ENCODE results near the gene NPW. TPM values are rescaled to one million over a fixed set of nuclear protein-coding genes. Genes with fewer than 3 reads are reported as not detected.
"Not testable (repeated sequence)": the region's sequence is repeated elsewhere in the genome, so short reads cannot be mapped to it uniquely, and the experiment has no call there.

Gene NPW
- polyA plus RNA-seq, 1 donor, result 1.1 TPM

GRCh38 chr16:2019921-2020831 is 591 bp downstream of the NPW start:
- no peak for DNase-seq (ENCODE audit: low read depth)

DNA sequence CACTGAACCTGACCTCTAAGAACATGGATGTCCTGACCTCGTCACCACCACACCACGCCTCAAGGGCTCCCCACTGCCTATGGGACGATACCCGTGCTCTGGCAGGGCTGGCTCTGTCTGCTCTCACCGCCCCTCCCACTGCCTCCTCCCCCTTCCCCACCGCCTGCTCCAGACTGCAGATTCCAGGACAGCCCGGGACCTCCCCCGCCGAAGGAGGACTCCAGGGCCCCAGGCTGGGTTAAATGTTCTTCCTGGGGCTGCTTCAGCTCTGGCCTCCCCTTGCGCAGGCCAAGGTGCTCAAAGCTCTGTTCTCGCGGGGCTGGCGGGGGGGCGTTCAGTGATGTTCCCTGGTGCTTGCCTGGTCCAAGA is 3.1 kb downstream of the NPW start:
- DNase-seq (ENCODE audit: low read depth), result no peak

DNA sequence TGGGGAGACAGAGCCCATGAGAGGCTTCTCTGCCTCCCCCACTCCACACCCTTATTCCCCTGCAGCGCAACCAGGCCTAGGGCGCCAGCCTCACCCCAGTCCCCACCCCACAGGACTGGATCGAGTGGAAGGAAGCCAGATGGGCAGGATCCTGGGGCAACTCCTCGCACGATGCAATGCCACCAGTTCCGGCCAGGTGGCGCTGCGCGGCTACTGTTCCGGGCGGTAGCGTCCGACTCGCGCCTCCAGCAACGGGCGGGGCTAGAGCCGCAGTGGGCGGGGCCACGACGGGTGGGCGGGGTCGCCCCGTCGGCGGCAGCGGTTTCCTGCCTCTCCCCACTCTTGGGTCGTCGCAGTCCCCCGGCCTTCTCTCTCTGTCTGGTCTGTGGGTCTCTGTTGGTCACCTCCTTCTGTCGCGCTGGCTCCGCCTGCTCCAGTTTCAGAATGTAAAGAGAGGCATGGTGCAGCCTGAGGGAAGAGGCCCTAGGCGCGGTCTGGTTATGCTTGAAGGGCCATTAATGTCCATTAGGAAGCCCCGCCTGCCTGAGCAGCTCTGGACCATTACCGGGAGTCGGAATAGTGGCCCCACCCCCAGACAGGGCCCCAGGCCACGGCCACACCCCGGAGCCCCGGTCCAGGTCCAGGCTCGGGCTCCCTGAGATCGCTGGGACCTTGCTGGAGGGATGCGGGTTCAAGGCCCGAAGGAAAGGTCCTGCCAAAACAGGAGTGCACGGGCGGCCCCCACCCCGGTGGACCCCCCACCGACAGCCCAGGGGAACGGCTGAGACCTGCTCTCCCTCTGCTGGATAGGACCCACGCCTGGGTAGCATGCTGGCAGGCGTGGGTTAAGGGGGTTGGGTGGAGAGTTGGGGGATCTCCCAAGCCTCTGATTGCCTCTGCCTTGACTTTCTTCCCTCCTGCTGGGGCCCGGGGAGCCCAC is 3.8 kb downstream of the NPW start:
- no peak for DNase-seq (ENCODE audit: low read depth)

- no peak for DNase-seq (ENCODE audit: low read depth)
These were observed 4.4 kb downstream of the NPW start for GRCh38 chr16:2024032-2024420.

GRCh38 chr16:2025251-2025650 is 5.7 kb downstream of the NPW start:
- DNase-seq (ENCODE audit: low read depth), result no peak

DNA sequence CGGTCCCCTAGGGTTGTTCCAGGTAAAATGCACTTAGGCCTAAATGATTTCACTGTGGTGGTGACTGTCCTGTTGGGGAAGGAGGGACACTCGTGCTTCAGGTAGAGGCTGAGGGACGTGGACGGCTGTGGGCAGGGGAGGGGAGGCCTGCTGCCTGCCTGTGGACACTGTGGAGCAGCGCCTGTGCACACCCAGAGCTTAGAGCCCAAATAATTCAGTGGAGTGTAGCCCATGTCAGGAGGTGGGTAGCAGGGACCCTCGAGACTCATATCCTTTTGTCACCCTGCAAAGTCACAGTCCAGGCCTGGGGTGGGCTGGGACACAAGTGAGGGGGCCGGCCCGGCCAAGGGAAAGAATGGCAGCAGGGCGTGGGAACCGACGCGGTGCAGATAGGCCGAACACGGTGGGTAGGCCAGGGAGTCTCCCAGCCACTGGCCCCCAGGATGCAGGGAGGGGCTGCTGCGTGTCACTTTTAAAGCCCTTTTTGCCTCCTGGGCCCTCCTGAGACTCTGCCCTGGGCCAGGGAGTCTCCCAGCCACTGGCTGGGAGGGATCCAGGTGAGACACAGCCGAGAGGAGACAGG is 6.4 kb downstream of the NPW start:
- DNase-seq (ENCODE audit: low read depth), result no peak

- no peak for DNase-seq (ENCODE audit: low read depth)
These were observed 7.0 kb downstream of the NPW start, which contains the start of gene NHERF2 for GRCh38 chr16:2026461-2027023. NHERF2 (plus strand) TSS chr16:2026902; CDS start chr16:2027006, 104 bp downstream.

GRCh38 chr16:2027024-2028010 is 7.7 kb downstream of the NPW start:
- DNase-seq (ENCODE audit: low read depth), result no peak

DNA sequence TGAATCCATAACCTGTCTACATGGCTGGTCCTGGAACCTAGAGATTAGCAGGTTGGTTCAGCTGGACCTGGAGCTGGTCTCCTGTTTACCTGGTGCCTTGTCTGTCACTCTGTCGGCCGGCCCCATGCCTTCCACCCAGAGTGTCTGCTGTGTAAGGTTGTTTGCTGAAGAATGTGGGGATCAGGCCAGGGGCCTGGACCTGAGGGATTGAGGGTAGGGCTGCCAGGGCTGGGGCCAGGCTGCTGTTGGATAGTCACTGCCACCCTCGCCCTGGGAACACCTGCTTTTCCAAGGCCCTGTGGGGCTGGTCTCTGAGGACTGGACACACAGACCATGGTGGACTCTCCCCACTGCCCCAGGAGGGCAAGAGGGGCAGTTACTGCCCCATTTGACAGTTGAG is 8.6 kb downstream of the NPW start:
- no peak for DNase-seq (ENCODE audit: low read depth)

- DNase-seq (ENCODE audit: low read depth), result no peak
These were observed 9.1 kb downstream of the NPW start for GRCh38 chr16:2028620-2029220.

DNA sequence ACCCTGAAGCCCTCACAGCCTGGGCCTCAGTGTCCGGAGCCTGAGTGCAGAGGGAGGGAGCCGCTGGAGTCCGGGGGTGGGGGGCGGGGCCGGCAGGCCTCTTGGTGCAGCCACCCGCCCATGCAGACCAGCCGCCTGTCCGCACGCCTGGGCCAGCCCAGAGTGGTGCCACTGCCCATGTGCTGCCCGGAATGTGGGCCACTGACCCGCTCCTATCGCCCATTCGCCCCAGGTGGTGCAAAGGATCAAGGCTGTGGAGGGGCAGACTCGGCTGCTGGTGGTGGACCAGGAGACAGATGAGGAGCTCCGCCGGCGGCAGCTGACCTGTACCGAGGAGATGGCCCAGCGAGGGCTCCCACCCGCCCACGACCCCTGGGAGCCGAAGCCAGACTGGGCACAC is 9.8 kb downstream of the NPW start:
- no peak for DNase-seq (ENCODE audit: low read depth)

- no peak for DNase-seq (ENCODE audit: low read depth)
These were observed 10.5 kb downstream of the NPW start for GRCh38 chr16:2030036-2030435.

DNA sequence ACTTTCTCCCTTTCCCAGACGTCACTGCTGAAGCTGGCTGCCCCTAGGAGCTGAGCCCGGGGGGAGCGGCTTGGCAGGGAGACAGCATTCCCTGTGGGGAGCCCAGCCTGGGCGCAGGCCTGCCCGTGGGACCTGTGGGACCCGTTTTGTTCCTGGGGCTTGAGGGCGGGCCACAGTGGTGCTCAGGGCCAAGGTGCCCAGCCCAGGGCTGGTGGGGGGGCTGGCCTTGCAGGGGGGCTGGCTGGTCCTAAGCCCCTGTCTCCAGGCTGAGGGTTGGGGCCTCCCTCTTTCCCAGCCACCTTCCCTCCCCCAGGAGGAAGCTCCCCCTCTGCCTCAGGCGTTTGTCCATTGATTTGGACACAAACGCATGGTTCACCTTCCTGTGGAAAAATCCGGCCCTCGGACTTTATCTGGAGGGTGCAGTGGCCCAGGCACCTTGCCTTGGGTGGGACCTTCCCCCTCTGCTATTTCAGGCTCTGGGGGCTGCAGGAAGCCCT is 11.5 kb downstream of the NPW start:
- DNase-seq (ENCODE audit: low read depth), result no peak

DNA sequence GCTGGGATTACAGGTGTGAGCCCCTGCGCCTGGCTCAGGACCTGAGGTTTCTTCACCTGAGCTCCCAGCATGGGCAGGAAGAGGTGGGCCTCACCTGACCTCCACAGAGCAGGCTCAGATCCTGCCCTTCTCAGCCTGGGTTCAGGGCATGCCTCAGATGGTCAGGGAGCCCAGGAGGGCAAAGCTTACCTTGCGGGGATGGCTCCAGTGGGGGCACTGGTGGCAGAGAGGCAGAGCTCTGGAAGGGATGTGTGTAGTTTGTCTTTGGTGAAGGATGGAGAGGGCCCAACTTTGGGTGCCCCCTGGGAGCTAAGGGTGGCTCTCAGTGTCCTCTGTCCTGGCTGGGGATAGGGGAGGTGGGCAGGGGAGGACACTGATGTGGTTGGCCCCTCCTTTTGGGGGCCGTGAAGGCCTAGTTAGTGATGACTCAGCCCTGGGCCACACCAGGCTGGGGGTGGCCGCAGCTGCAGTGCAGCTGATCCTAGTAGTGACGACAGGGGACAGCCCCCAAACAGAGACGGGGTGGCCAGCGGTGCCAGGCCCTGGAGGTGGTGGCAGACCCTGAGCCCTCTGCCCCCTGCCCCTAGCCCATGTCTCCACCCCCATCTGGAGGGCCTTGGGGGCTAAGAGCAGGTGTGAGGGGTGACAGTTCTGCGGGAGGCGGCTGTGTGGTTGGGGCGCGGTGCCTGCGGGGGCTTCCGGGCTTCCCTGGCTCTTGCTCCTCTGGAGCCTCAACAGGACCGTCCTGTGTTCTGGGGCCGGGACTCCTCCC is 12.9 kb downstream of the NPW start:
- DNase-seq (ENCODE audit: low read depth), result no peak

DNA sequence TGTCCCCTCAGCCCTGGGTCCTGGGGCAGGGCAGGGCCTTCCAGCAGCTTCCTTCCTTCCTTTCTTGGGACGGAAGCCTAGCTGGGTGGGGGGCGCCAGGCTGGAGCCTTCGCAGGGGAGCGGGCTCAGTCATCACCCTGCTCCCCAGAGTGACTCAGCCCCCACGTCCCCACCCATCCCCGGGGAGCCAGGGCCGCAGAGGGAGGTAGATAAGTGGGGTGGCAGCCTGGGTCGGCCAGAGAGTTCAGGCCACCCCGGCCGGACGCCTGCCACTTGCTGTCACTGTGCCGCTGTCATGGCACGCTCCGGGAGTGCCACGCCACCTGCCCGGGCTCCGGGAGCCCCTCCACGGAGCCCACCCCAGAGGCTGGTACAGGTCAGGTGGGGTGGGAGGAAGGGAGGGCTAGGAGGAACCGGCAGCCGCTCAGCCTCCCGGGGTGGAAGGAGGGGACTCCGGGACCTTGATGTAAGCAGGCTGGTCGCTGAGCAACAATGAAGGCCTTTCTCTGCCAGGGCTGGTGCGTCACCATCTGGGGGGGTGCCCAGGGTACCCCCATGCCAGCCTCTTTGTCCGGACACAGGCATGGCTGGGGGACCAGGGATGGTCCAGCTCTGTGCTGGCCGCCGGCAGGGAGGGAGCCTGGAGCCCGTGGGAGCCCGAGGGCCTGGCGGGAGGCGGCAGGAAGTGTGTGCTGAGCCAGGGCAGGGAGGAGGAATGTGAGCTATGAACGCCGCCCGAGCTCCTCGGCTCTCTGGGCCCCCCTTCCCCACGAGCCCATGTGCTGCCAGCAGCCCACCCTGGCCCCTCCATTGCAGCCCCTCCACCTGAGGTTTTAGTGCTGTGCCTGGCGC is 13.7 kb downstream of the NPW start:
- DNase-seq (ENCODE audit: low read depth), result no peak

- not testable (repeated sequence) for DNase-seq (ENCODE audit: low read depth)
These were observed 14.5 kb downstream of the NPW start for GRCh38 chr16:2033909-2034695.

DNA sequence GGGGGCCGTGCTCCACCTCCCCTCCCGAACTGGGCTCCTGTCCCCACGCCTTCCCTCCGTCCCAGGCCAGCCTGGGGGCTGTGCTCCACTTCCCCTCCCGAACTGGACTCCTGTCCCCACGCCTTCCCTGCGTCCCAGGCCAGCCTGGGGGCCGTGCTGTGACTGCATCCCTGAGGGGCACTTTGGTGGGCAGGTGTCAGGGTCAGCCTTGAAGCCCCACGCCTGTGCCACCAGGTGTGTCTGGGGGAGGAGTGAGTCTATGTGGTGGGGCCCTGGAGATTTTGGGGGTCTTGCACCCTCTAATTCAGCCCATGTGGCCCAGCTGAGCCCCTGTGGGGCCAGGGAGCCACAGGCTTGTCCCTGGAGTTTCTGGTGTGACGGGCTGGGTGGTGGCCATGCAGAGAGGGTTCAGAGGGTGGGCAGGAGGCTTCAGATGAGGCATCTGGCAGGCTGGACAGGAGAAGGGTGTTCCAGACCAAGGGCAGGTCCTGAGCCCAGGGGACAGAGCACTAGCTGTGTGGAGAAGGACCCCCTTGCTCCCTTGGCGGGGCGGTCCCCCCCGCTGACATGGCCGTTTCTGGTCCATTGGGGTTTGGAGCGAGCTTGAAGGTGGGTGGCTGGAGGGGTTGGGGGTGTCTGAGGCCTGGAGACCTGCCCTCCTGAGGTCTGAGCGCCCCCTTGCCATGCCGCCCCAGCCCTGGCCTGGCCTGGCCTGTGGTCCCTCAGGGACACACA is 15.3 kb downstream of the NPW start:
- DNase-seq (ENCODE audit: low read depth), result no peak
